Daoy (cell line): ENCODE results near the gene GALNT6. TPM values are rescaled to one million over a fixed set of nuclear protein-coding genes. Genes with fewer than 3 reads are reported as not detected.
"Not testable (repeated sequence)": the region's sequence is repeated elsewhere in the genome, so short reads cannot be mapped to it uniquely, and the experiment has no call there.

Source experiments
- DNase-seq: peaks from one replicate; pipeline ENCODE4 v3.0.0-alpha.2; 2015; ENCODE audit warnings: low read depth
- total RNA-seq: library from RNA; depleted of rRNA; stranded (reverse); fragments of >200 nt; shearing (Covaris generic); gene quantifications from 2 replicates; pipeline ENCODE4 v1.2.3, GENCODE V29; 2014; rRNA removed

Gene GALNT6
- total RNA-seq, 1 experiment from 2014 or later = 4.3 TPM

DNA sequence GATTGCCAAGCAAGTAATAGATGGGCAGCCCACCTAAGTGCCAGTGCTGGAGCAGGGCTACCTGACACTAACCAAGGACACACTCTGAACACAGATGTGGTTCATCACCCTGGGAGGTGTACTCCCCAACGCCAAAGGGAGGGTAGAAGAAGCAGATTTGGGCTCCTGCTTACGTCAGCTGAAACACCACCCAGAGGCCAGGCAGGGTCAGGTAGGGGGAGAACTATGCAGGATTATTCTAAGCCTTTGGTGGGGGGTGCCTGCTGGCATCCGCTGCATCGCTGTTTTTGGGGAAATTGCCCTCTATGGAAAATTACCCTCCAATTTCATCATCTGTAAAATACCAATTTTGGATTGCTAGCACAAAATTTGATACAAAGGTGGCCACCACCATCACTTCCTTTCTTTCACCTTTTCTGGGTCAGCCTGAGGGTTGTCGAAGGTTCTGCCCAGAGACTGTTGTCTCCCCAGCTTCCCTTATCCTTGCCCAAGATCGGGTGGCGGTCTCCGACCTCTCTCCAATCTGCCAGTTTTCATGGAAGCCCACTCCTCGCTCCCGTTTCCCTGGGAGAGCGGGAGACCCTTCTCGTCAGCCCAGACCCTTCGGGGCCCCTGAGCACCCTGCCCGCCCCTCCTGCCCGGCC, 67.8 kb downstream of the GALNT6 start:
- no peak for DNase-seq

DNA sequence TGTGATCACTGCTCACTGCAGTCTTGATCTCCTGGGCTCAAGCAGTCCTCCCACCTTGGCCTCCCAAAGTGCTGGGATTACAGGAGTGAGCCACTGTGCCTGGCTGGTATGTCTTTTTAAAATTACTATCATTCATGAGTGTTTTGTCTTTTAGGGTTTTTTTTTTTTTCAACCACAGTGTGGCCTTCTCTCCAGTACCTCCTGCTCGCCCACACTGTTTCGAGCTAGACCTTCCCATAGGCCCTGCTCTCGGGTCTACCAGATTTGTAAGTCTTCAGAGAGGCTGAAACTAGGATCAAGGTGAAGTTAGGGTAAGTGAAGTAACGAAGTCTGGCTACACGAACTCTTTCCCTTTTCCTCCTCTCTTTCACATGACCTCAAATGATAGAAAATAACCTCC, 68.8 kb downstream of the GALNT6 start:
- no peak for DNase-seq

DNA sequence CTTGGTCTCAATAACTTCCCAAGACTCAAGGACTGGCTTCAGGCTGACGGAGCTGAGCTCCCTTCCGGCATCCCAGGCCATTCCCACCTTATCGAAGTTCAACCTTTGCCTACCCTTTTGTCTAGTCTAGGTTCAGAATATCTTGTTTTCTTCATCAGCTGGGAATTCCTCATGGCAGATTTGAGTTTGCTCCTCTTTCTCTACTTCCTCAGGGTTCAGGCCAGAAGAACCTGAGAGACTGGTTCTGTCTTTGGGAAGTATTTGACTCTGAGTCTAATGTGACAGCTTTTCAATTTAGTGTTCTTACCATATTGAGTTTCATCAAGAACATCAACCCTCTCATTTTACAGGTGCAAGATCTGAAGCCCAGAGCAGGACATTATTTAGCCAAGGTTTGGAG, 69.3 kb downstream of the GALNT6 start:
- DNase-seq = no peak

DNA sequence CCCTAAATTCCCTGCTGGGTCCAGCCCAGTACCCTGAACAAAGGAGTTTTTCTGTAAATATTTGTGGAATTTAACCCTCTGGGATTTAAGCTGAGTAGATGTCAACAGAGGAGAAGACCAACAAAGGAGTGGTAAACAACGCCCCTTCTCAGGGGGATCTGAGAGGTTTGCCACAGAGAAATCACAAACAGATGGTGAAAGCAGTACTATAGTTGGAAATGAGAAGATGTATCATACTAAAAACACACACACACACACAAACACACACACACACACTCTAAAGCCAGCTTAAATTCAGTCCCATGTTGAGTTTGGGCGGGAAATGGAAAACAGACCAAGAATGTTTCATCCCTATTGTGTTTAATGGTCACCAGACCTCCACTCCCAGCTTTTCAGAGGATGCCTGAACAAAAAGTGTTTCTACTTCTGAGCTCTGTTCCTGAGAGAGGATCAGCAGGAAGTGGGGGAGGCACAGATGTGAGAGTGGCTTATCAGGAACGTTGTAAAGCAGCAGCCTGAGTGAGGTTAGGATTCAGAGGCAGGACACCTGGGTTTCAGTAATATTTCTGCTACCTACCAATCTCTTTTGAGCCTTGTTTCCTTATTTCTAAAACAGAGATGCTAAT, 70.4 kb downstream of the GALNT6 start:
- no peak for DNase-seq

DNA sequence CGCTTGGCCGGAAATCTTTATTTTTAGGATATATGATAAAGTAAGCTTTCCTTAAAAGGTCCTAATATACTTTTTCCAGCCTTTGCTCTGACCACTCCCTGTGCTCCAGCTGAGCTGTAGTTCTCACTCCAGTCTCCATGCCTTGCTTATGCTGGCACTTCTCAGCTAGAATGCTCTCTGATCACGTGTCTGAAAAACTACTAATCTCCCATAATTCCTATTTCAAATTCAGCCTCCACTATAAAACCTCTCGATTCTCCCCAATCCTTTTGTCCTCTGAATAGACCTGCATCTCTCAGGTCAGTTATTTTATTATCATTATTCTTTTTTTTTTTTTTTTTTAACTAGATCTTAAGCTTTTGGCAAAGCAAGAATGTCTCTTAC, 70.9 kb downstream of the GALNT6 start:
- DNase-seq = no peak

DNA sequence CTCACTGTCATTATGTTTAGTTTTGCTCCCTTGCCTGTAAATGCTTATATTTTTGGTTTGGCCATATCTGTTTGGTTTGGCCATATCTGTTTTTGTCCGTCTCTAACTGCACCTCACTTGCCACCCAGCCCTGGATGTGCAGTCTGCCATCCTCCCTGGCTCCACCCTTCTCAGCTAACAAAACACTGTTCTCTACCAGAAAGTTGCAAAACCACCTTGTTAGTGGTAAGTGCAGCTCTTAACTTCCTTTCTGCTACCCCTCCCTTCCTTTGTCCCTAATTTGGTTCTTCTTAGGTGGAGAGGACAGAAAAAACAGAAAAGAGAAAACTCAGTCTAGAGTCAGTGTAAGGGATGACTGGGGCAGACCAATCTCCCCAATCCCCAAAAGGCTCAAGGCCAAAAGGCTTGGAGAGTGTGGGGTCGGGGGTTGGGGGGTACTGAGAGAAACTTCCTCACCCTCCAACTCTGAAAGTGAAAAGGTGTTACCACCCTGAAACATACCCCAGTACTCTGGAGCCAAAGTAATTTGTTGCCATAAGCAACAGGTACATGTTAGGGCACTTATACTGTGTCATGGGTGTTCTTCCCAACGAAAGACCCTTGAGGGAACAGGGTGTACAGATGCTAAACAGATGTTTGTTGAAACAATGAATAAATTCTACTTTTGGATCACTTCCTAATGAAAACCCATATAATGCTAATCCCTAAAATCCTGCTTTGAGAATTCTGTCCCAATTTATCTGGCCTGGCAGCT, 72.2 kb downstream of the GALNT6 start:
- no peak for DNase-seq

DNA sequence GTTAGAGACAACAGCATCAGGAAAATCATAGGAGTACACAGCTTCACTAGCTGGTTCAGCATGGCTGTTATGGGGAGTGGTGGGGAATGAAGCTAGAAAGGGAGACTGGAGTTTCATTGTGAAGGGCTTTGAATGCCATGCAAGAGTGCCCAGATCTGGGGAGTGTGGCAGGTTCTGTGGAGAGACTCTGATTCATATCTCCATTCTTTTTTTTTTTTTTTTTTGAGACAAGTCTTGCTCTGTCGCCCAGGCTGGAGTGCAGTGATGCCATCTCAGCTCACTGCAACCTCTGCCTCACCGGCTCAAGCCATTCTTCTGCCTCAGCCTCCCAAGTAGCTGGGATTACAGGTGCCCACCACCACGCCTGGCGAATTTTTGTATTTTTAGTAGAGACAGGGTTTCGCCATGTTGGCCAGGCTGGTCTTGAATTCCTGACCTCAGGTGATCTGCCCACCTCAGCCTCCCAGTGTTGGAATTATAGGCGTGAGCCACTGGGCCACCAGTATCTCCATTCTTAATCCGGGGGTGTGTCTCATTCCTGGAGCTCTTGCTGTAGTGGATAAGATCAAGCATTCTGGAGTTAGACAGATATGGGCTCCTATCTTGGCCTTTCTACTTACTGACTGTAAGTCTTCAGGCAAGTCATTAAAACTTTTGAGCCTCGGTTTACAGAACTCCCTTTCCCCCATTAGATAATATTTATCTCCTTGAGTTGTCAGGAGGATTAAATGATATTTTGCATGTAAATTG, 73.0 kb downstream of the GALNT6 start:
- DNase-seq = not testable (repeated sequence)

DNA sequence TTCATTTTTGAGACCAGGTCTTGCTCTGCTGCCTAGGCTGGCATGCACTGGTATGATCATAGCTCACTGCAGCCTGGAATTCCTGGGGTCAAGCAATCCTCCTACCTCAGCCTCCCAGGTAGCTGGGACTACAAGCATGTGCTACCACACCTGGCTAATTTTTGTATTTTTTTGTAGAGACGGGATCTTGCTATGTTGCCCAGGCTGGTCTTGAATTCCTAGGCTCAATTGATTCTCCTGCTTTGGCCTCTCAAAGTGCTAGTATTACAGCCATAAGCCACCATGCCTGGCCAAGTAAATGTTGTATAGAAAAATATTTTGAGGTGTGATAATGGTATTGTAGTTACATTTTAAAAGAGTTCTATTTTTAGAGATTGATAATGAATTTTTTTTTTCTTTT, 79.8 kb downstream of the GALNT6 start:
- no peak for DNase-seq

DNA sequence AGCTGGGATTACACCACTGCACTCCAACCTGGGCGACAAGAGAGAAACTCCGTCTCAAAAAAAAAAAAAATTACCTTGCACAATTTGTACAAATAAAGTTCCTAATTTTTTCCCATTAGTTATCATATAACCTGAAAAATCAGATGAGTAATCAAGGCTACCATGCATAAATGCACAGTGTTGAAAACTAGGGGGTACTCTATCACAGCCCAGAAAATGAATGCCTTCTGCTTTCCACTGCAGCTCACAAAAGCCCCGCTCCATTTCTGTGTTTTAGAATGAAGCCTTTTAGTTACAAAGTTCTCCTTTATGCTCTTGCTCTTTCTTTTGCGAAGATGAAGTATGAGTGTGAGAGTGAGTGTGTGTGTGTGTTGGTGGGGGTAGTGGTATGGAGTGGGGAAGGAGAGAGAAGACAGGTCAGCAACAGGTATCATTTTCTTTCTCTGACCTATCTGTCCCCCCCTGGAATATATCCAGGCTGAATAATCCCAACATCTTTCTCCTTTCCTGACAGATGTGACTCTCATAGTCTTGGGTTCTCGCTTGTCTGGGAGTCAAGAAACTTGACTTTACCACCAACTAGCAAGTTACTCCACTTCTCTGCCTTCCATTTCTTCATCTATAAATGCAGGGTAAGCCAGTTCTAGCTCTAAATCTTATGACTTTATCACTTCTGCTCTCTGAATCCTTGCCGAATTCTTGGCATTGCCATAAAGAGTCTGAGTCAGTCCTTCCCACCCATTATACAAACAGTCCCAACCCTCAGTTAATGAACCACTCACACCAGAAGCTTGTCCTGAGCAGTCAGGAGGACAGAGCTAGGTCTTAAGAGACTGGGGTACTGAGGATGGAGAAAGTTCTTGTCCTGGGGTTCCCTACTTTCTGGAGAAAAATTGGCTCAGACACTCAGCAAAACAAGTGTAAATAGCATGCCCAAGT, 83.3 kb downstream of the GALNT6 start:
- peak; percentile 85 for DNase-seq

DNA sequence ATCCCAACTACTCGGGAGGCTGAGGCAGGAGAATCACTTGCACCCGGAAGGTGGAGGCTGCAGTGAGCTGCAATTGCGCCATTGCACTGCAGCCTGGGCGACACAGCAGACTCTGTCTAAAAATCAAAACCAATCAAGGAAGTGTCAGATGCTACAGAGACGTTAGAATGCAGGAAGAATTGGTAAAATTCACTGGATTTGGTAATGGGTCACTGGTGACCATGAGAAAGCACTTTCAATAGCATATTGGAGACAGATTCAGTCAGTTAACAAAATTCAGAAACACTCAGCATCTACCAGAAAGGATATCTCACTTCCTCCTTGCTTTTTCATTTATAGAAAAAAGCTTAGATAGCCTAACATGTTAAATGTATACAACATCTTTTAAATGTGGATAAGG, 84.7 kb downstream of the GALNT6 start:
- DNase-seq = no peak

Other genes starting within 250 kb of the GALNT6 start
- gene TFCP2, start 218.3 kb downstream of the GALNT6 start, total RNA-seq = 4.9 and 9.5 TPM in 2 replicates
- 0.71 and 4.2 TPM in 2 replicates for gene POU6F1, start 173.3 kb downstream of the GALNT6 start, total RNA-seq
- gene DAZAP2, start 152.6 kb downstream of the GALNT6 start, total RNA-seq = 226 and 263 TPM in 2 replicates
- 10.4 and 26.9 TPM in 2 replicates for gene SMAGP, start 121.0 kb downstream of the GALNT6 start, total RNA-seq
- not detected in 2 replicates for gene BIN2, start 67.2 kb downstream of the GALNT6 start, total RNA-seq
- not detected in 2 replicates for gene CELA1, start 44.7 kb downstream of the GALNT6 start, total RNA-seq
- 2.3 and 16.6 TPM in 2 replicates for gene SLC4A8, start 33.4 kb upstream of the GALNT6 start, total RNA-seq
- 1.0 and 3.0 TPM in 2 replicates for gene SCN8A, start 199.8 kb upstream of the GALNT6 start, total RNA-seq